Fibroblast of the aortic adventitia (primary cell): ENCODE data around the gene PLXNA4. TPM values are rescaled to one million over a fixed set of nuclear protein-coding genes. Genes with fewer than 3 reads are reported as not detected.
A peak's percentile ranks its signal among the peaks of the same experiment; 100 is the strongest.

ENCODE experiments used
- DNase-seq: peaks from one replicate; pipeline ENCODE4 v3.0.0-alpha.2; 2010; ENCODE audit warnings: low read depth
- H3K4me3 ChIP-seq: 2 replicates; pipeline ENCODE4 v1.5.1; 2011; ENCODE audit warnings: low read depth, mild to moderate bottlenecking, control low read depth, low read length, moderate library complexity
- total RNA-seq: library from RNA; depleted of rRNA; stranded (reverse); fragments of >200 nt; gene quantifications from 2 replicates; pipeline ENCODE4 v1.2.3, GENCODE V29; 2012; ENCODE audit warnings: low replicate concordance
- TF ChIP-seq, protein P1 (sequence below): IDR thresholded peaks from 2 replicates; pipeline ENCODE4 v1.5.1; 2011; ENCODE audit warnings: mild to moderate bottlenecking, low read length, control low read depth, inconsistent platforms; ENCODE audit not compliant: insufficient read depth

Gene PLXNA4
- total RNA-seq, 1 donor: 3.0 TPM

DNA sequence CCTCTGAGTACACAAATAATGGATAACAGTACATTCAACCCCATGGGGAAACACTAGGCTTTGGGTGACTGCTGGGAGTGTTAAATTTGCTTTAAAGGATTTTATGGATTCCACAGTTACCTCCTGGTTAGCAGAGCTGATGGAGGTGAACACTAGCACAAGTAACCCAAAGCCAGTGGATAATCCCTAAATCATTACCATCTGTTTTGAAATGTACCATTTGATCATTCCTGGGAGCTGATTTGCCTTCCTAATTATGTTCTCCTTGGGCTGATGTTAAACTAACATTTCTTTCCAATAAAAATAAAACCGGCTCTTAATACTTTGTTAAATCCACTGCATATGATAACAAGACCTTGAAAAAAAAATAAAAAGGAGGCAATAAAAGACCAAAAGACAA is 493.9 kb downstream of the PLXNA4 start:
- no peak for DNase-seq
- TF ChIP-seq, protein P1, sequence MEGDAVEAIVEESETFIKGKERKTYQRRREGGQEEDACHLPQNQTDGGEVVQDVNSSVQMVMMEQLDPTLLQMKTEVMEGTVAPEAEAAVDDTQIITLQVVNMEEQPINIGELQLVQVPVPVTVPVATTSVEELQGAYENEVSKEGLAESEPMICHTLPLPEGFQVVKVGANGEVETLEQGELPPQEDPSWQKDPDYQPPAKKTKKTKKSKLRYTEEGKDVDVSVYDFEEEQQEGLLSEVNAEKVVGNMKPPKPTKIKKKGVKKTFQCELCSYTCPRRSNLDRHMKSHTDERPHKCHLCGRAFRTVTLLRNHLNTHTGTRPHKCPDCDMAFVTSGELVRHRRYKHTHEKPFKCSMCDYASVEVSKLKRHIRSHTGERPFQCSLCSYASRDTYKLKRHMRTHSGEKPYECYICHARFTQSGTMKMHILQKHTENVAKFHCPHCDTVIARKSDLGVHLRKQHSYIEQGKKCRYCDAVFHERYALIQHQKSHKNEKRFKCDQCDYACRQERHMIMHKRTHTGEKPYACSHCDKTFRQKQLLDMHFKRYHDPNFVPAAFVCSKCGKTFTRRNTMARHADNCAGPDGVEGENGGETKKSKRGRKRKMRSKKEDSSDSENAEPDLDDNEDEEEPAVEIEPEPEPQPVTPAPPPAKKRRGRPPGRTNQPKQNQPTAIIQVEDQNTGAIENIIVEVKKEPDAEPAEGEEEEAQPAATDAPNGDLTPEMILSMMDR: no peak

DNA sequence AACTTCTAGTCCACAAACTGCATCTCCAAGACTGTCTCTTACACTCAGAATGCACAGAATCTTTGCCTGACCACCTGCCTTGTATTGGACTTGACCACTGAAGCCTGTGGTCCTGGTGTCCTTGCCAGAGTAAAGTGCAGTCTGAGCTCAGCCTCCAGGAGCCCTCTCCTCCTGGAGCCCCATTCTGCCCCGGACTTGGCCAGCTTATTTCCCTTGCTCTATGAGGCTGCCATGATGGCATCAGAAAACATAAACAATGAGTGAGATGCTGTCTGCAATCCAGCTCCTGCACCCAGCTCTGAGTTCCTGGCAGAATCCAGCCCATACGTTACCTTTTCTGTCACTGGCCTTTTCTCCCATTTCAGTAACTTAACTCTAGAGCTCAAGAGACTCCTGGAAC is 494.6 kb downstream of the PLXNA4 start:
- DNase-seq: no peak
- no peak overlapping the region for H3K4me3 ChIP-seq
- TF ChIP-seq, protein P1: no peak

More for the DNA sequence above, 493.9 kb downstream of the PLXNA4 start:
- no peak overlapping the region for H3K4me3 ChIP-seq

DNA sequence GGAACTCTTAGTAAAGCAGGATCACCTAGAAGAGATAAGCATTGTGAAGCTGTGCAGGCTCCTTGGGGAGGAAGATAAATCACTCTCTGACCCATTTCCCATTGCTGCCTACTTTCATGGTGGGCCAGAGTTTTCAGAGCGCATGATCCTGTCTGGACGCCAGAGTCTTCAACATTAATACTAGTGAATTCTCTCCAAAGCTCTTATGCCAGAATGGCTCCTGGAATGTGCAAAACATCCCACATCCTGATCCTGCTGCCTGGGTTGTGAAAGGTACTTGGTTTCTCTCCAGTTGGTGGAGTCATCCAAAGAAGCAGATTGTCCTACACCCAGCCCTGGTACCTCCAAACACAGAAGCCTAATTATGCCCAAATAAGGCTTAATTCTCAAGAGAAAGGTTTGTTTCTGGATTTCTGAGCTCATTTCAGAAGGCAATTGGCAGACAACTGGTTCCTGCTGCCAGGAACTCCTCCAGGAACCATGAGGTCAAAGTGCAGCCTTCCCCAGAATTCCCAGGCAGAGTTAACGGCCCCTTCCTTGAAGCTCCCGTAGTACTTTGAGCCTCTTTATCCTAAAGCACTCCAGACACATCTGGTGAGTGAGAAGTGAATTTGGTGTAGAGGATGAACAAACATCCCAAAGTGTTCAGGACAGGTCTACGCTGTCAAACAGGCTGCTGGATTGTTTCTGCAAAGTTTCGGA is 495.2 kb downstream of the PLXNA4 start:
- peak; percentile 93 for DNase-seq
- H3K4me3 ChIP-seq: no peak overlapping the region
- TF ChIP-seq, protein P1: no peak

DNA sequence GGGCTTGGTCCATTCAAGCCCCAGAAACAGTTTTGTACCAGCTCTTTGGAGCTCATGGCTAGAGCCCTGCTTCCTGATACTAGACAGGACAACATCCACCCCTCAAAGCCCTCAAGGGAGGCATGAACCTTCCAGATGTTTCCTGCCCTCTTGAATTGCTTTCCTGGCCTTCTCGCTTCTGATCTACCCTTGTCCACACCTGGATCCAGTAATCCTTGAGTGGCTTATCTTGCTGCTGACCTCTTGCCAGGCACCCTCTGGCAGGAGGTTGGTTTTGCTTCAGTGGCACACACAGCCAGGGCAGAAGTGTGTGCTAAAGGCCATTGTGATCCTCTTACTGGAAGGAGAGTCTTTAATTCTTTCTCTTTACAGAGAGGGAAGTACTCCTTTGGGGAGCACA is 495.8 kb downstream of the PLXNA4 start:
- no peak for DNase-seq
- no peak overlapping the region for H3K4me3 ChIP-seq
- TF ChIP-seq, protein P1: no peak

DNA sequence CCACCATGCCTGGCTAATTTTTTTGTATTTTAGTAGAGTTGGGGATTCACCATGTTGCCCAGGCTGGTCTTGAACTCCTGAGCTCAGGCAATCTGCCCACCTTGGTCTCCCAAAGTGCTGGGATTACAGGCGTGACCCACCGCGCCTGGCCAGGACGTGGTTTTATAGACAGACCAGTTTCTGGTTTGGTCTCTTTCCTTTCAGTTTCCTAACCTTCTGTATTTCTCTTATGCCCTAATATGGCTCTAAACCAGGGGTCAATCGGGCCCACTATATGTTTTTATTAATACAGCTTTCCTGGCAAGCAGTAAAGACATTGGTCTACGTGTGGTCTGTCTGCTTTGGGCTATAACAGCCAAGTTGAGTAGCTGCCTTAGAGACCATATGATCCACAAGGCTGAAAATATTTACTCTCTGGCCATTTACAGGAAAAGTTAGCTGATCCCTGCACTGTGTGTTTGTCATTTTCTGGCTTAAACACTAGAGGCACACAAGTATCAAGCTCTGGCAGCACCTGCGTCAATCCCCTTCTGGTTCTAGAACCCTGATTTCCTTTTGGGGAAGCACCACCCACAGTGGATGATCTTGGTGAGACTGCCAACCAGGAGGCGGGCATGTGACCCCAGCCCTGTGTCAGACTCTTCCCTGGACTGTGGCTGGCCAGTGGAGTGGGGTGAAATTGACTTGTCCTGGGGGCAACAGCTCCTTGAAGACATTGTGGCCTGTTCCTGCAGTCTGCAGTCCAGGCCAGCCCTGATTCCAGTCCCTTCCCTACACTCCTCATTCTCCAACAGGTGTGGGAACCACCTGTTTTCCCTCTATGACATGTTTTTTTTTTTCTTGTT is 497.2 kb downstream of the PLXNA4 start:
- no peak overlapping the region for H3K4me3 ChIP-seq
- no peak for DNase-seq
- TF ChIP-seq, protein P1: no peak

DNA sequence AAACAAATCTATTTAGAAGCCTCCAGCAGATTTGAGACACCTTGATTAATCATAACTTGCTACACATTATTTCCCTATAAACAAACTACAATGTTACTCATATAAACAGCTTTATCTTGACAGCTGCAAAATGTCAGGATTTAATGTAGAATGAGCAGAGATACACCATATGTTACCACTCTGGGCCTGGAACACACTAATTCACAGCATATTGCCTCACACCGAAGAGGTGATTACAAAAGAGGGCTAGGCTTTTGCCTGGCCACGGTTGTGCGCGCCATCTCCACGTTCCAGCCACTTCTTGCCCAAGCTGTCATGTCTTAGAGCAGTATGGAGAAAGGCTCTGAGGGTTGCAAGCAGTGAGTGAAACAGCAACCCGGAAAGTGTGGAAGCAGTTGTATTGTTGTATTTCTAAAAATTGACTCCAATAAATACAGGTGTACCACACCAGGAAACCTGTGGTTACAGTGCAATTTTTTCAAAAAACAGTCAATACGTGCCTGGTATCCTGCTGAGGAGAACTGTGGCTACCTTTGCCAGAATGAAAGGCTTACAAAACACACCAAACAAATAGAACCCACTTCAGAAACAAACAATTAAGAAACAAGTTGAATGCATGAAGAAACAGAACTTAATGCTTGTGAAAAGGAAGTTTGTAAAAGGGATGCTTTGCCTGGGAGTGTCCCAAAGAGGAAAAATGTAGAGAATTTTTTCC is 498.1 kb downstream of the PLXNA4 start:
- TF ChIP-seq, protein P1: no peak
- peak; percentile 71 for DNase-seq
- H3K4me3 ChIP-seq: no peak overlapping the region
